RPMI8226 (cell line): ENCODE results near the gene C8G.

Experiments
- DNase-seq: peaks from one replicate; pipeline ENCODE4 v3.0.0-alpha.2; 2015

Gene C8G

GRCh38 chr9:136944519-136945332, at the start of gene C8G, which contains the start of gene FBXW5:
C8G (plus strand) TSS chr9:136945243; CDS start chr9:136945321, 78 bp downstream.
FBXW5 (minus strand) TSS chr9:136944738; CDS start chr9:136944083, 655 bp downstream.
- peak; percentile 99 for DNase-seq

DNA sequence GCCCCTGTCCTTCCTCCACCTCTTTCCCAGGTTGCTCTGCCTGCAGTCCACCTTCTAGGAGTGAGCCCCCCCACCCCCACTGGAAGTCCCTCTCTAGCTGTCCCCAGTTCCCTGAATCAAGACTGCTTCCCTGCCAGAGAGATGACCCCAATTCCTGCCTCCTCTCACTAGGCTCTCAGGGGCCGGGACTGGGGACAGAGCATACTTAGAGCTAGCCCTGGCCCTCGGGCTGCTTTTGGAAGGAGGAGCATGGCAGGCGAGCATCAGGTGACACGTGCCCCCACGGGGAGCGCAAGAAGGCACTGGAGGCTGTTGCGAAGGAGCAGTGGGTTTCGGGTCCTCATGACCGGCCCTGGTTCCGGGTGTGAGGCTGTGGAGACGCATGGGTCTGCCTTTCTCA, 49.0 kb upstream of the C8G start:
- no peak for DNase-seq

- DNase-seq = no peak
Observed at GRCh38 chr9:136898483-136899100, 46.5 kb upstream of the C8G start.

DNA sequence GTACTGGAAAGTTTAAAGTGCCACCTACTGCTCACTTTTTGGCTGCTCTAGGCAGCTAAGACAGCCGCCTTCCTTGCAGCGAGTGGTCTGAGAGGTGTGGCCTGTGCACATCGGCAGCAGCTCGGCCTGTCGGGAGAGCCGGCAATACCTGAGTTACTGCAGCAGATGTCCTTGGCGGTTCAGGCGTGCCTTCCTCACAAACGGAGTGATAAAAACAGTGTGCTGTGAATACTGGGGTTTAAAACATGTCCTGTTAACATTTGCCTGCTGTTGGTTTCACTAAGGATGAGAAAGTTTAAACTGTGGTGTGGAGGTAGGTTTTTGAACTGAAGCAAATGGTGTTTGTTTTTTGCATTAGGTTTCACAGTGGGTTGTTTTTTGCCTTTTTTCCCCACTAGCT, 45.8 kb upstream of the C8G start:
- peak; percentile 20 for DNase-seq

GRCh38 chr9:136900556-136900955, 44.5 kb upstream of the C8G start:
- no peak for DNase-seq

- no peak for DNase-seq
Observed at GRCh38 chr9:136900988-136901515, 44.0 kb upstream of the C8G start.

- peak; percentile 88 for DNase-seq
Observed at GRCh38 chr9:136901516-136902258, 43.4 kb upstream of the C8G start.

DNA sequence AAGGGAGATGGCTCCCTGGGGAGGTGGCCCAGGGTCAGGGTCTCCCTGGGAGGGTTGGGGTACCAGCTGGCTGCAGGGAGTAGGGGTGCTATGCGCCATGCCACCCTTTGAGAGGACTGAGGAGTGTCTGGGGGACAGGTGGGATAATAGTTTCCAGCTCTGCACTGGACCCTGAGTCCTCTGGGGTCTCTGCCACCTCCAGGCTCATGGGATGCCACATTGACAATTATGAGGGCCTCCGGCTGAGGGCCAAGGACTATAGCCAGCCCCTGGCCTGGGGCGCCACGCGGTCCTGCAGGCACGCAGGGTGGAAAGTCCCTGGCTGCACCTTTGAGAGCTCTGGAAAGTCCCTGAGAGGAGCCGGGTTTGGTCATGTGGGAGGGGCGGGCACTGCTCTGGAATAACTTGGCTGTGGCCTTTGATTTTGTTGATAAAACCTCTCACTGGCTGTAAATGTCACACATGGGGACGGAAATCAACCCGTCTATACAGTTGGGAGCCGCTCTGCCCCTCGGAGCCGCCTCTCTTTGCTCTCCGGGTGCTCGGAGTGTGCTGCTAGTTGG, 42.7 kb upstream of the C8G start:
- peak; percentile 80 for DNase-seq

DNA sequence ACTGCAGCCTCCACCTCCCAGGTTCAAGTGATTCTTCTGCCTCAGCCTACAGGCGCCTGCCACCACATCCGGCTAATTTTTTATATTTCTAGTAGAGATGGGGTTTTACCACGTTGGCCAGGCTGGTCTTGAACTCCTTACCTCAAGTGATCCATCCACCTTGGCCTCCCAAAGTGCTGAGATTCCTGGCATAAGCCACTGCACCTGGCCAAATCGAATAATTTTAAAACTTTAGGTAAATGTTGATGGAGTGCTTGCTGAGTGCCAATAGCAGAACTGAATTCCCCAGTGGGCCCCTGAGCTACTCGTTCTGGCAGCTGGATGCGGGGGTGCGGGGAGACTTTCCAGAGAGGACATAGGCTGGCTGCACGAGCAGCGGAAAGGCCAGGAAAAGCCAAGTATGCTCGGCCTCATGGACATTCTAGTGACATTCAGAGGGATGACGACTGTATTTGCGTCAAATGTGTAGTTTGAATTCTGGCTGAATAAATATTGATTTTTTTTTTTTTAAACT, 41.9 kb upstream of the C8G start:
- no peak for DNase-seq

- DNase-seq = no peak
Observed at GRCh38 chr9:136906266-136906665, 38.8 kb upstream of the C8G start.

DNA sequence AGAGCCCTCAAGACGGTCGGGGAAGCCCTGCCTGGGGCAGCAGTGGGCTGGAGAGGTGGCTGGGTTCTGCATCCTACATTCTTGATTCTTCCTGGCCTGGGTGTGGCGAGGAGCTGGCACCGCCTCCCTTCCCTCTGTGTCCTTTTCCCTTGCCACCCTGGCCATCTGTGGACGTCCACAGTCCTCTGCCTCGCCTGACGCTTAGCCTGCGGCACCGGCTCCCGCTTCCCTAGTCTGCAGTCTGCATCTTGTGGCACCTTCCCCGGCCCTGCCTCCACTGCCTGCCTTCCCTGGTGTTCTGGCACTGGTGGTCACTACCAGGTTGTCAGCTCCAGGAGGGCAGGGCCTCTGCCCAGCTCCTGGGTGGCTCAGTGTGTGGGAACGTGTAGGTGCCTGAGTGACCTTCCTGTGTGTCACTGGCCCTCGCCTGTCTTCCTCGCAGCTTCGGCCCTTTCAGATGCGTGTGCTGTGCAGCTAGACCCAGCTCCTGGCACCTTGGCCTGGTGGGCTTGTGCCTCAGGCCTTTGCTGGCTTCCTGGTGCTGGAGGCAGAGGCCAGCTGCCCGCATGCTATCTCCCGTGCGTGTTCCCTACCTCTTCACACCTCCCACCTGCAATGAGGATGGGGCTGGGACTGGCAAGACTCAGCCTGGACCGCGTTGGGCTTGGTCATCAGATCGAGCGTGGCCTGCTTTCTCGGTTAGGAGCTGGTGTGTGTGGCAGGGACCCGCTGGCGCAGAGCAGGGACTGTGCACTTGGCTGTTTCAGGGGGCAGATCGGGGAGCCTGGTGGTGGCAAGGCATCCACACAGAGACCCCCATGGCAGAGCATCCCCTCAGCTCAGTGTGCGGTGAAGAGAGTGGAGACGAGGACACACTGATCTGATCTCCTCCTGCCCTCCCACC, 37.8 kb upstream of the C8G start:
- no peak for DNase-seq

DNA sequence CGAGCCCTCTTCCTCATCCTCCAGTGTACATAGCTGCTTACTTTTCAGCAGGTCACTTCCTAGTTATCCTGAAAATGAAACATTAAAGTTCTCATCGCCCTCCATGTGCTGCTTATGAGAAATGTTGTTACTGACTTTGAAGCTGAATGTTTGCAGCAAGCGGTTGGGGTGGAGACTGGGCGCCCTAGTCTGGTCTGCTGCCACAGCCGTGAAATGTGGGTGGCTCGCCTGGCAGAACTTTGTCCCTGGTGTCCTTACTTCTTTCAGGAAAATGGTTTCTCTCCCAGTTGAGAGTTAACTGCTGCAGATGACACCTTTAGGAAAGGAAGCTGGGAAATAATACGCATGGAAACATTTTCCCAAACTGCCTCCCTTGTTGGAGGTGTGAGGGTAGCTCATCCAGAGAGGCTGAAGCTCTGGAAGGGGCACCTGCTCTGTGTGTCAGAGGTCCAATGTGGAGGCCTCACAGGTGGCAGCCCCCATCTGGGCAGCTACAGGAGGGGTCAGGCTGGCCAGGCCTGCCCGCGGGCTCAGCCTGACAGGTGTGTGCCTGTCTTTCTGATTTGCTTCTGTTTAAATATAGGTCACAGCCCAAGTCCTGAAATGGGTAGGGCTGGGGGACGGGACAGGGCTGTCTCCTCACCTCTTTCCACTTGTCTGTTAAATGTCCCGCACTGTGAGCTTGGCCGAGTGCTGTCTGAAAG, 34.7 kb upstream of the C8G start:
- DNase-seq = no peak

DNA sequence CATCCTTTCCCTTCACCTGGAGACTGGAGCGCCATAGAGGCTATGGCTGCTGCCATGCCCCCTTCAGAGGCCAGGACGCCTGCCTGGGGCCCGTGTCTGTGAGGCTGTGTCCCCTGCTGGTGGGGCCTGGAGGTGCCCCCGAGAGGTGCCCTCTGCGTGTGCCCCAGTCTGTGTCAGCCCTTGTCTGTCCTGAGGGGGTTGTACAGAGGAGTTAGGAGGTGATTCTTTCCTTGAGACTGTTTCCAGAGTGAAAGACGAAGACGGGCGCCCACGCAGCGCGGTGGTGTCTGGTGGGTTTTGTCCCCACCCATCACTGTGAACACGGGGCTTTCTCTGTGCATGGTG, 34.2 kb upstream of the C8G start:
- DNase-seq = no peak

GRCh38 chr9:136913701-136914438, 31.2 kb upstream of the C8G start:
- DNase-seq = no peak

- no peak for DNase-seq
Observed at GRCh38 chr9:136915632-136916329, 29.3 kb upstream of the C8G start.

DNA sequence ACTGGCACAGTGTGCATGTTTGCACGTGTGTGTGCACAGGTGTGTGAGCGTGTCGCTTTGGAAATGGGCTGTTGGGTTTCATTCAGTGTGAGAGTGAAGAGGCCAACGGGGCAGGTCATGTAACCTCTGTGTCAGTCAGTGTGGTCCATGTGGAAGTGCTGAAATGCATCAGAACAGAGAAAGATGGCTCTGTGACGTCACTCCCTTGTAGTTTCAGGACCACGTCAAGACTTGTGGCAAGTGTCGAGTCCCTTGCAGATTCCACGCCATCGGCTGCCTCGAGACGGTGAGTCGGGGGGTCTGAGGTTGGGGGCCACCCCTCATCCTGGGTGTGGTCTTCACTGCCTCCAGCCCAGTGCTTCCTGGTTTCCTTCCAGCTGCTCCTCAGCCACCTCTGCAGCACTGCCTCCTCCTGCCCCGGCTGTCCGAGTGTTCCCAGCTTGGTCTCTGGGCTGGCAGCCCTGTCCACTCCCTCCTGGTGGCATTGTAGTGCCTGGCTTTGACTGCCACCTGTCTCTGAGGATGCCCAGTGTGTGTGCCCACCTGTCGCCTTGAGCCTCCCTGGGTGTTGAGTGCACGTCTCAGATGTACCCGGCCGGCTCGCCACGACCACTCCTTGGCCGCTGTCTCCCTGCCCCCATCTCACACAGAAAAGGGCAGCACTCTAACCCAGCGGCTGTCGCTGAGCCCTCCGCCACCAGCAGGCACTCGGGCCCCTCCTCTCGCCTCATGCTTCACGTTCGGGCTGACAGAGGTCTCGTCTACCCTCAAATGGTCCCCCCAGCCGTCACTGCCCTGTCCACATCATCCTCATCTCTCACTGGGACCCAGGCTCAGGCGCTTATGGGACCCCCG, 28.5 kb upstream of the C8G start:
- no peak for DNase-seq

DNA sequence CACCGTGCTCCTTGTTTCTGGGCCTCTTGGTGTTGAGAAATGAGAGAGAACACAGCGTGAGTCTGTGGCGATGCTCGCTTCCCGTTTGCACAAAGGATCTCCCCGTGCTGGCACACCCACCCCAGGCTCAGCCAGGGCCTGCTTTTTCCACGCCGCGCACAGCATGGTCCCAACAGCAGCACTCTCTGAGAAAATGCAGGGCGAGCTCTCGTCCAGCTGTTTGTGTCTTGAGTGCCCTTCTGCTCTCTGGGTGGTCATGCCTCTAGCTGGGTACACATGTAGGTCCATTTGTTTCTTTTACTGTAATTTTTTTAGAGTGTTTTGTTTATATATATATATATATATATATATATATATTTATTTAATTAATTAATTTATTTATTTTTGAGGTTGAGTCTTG, 27.1 kb upstream of the C8G start:
- DNase-seq = no peak

- no peak for DNase-seq
Observed at GRCh38 chr9:136920069-136920468, 25.0 kb upstream of the C8G start.

GRCh38 chr9:136920734-136921231, 24.3 kb upstream of the C8G start:
- DNase-seq = no peak
